ENCODE results near the gene TSKS. TPM values are rescaled to one million over a fixed set of nuclear protein-coding genes. Genes with fewer than 3 reads are reported as not detected.
A peak's percentile ranks its signal among the peaks of the same experiment; 100 is the strongest.

The TSKS gene
- total RNA-seq, 4 donors from 2014 or later = 0.22 to 0.81 TPM; not detected in 2

DNA sequence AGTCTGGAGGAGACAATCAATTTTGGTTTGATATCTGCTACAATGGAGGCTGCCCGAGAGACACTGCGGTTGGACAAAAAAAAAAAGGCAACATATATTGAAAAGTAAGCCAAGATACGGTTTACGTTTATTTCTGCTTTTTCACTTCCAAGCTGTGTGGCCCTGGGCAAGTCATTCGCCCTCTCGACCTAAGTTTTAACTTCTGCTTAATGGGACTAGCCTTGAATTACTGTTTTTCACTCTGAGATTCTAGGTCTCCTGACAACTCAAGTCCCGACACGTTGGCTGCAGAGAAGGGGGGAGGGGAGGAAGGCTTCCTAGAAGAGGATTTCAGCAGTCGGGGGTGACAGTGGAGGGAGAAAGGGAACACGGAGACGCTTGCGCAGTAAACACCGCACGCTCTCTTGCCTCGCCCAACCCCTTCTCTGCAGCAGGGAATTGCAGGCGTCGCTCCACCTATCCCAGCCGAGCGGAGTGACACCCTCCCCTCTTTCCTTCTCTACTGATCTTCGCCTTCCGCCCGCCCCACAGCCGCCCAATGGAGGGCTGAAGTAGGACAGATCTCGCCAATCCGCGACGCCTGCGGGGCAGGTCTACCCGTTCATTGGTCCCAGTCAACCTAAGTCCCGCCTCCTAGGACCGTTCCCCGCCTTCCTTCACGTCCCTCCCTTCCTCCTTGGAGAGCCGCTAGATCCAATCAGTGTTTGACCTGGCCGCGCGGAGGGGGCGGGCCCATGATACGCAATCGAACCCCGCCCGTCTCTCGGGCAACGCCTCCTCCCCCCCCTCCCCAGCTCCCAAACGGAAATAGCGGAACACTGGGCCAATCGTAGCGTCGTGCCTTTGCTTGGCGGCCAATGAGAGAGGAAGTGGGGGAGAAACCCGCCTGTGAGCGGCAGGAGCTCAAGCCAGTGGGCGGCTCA is 3.2 kb upstream of the TSKS start:
- peak; percentile 99 to 100 for DNase-seq
- Histone ChIP-seq H3K27me3 (no peaks in the 10 kb centered on the region), H3K27ac (peak overlapping the region; percentile 87 to 92 (median 91)), H3K9me3 (no peaks in the 10 kb centered on the region), H3K36me3 (no peaks in the 10 kb centered on the region), H3K4me3 (replicated peaks in 1 of 3) (peak overlapping the region in 2 of 3 donors; percentile 9 to 88), H3K4me1 (peaks cover 14 to 21% of the 10 kb centered on the region in 2 donors)
- intact Hi-C loops (cut with DNase I) = loop anchor here (10.0 kb wide), 1 partner anchor 109 kb away; the partner anchor contains the start of genes AKT1S1 and TBC1D17
- TF ChIP-seq, protein P1, sequence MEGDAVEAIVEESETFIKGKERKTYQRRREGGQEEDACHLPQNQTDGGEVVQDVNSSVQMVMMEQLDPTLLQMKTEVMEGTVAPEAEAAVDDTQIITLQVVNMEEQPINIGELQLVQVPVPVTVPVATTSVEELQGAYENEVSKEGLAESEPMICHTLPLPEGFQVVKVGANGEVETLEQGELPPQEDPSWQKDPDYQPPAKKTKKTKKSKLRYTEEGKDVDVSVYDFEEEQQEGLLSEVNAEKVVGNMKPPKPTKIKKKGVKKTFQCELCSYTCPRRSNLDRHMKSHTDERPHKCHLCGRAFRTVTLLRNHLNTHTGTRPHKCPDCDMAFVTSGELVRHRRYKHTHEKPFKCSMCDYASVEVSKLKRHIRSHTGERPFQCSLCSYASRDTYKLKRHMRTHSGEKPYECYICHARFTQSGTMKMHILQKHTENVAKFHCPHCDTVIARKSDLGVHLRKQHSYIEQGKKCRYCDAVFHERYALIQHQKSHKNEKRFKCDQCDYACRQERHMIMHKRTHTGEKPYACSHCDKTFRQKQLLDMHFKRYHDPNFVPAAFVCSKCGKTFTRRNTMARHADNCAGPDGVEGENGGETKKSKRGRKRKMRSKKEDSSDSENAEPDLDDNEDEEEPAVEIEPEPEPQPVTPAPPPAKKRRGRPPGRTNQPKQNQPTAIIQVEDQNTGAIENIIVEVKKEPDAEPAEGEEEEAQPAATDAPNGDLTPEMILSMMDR (IDR thresholded peaks at IDR 0.05) = peak in 1 of 6 experiments; percentile 18
- peak; percentile 39 to 86 for TF ChIP-seq POLR2A (IDR thresholded peaks at IDR 0.05)
- 1% methylated on average over 41 to 53 of the region's 53 CpGs for WGBS, 2 donors

DNA sequence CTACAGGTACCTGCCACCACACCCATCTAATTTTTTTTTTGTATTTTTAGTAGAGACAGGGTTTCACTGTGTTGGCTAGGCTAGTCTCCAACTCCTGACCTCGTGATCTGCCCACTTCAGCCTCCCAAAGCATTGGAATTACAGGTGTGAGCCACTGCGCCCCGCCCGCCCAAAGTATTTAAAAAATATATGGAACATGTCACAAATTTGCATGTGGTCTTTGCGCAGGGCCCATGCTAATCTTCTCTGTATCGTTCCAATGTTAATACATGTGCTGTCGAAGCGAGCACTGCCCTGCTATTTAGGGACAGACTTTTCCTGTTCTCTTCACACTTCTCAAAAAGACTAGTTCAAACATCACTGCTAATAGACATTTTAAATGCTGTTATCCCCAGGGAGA is 1.2 kb upstream of the TSKS start:
- 88 to 92% methylated on average over 8 of the region's 8 CpGs for WGBS, 2 donors
- intact Hi-C loops (cut with DNase I) = loop anchor here (5.0 to 10.0 kb wide), 2 partner anchors 38 to 110 kb away; partner anchors contain the start of genes AKT1S1 and TBC1D17
- H3K27me3 ChIP-seq = no peaks in the 10 kb centered on the region

DNA sequence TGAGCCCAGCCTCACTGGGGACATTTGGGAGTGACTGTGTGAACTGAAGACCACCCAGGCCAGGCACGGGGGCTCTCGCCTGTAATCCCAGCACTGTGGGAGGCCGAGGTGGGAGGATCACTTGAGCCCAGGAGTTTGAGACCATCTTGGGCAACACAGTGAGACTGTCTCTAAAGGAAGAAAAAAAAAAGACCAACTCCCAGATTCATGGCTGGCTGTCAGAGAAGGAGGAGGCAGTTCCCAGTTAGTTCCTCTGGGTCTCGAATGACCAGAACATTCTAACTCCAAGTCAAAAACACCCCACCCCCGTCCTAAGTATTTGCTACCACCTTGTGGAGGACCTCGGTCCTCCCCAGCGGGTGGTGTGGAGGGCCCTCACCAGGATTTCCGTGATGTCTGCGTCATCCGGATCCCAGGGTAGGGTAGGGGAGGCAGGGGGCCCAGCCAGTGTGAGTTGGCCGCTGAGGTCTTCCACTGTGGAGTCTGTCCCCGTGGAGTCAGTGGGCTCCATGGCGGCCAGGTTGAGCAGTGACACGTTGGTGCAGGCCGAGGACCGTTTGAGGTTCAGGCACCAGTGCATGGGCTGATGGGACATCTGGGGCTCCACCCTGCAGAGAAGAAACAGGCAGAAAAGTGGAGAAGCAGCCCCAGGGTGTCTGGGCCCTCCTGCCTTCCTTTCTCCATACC is 1.3 kb downstream of the TSKS start:
- H3K9me3 ChIP-seq = no peaks in the 10 kb centered on the region
- no peaks in the 10 kb centered on the region for H3K36me3 ChIP-seq
- no peaks in the 10 kb centered on the region for H3K27me3 ChIP-seq
- H3K4me3 ChIP-seq (replicated peaks in 1 of 3) = no peak overlapping the region
- intact Hi-C loops (cut with DNase I) = loop anchor here (5.0 to 10.0 kb wide), 2 partner anchors 41 to 113 kb away; partner anchors contain the start of genes AKT1S1 and TBC1D17
- peak overlapping the region; percentile 62 to 68 (median 63) for H3K27ac ChIP-seq
- TF ChIP-seq POLR2A (IDR thresholded peaks at IDR 0.05) = no peak
- TF ChIP-seq, protein P1 (IDR thresholded peaks at IDR 0.05) = no peak
- 37 to 54% methylated on average over 11 to 16 of the region's 16 CpGs for WGBS, 2 donors
- no peak for DNase-seq
- peaks cover 5 to 7% of the 10 kb centered on the region in 2 donors for H3K4me1 ChIP-seq

More for the DNA sequence above, 1.2 kb upstream of the TSKS start:
- DNase-seq = no peak
- Histone ChIP-seq H3K27ac (no peak overlapping the region), H3K9me3 (no peaks in the 10 kb centered on the region), H3K4me3 (replicated peaks in 1 of 3) (no peak overlapping the region), H3K4me1 (peaks cover 14 to 19% of the 10 kb centered on the region in 2 donors), H3K36me3 (no peaks in the 10 kb centered on the region)
- TF ChIP-seq, protein P1 (IDR thresholded peaks at IDR 0.05) = no peak
- no peak for TF ChIP-seq POLR2A (IDR thresholded peaks at IDR 0.05)

DNA sequence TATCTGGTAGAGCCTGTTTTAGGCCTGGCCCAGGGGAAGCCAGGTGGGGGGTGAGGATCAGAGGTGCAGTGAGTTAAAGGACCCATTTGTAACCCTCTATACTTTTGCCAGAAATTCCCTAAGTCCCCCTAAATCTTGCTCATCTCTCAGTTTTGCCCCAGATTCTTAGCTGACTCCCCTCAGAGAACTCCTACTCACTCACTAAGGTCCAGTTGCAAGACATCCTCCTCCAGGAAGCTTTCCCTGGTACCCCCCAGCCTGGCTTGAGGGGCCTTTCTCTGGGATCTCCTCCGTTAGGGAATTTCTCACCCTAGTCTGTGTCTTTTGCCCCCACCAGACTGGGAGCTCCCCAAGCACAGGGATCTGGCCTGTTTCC is 1.9 kb downstream of the TSKS start:
- Histone ChIP-seq H3K27ac (peak overlapping the region; percentile 62 to 68 (median 63)), H3K9me3 (no peaks in the 10 kb centered on the region), H3K36me3 (no peaks in the 10 kb centered on the region), H3K4me1 (peaks cover 5 to 7% of the 10 kb centered on the region in 2 donors), H3K4me3 (replicated peaks in 1 of 3) (no peak overlapping the region), H3K27me3 (no peaks in the 10 kb centered on the region)
- intact Hi-C loops (cut with DNase I) = loop anchor here (5.0 to 10.0 kb wide), 2 partner anchors 41 to 114 kb away; partner anchors contain the start of genes AKT1S1 and TBC1D17
- WGBS, 2 donors = 69 to 87% methylated on average over 1 of the region's 1 CpG
- DNase-seq = no peak
- TF ChIP-seq, protein P1 (IDR thresholded peaks at IDR 0.05) = no peak
- TF ChIP-seq POLR2A (IDR thresholded peaks at IDR 0.05) = no peak

All from thyroid gland (tissue), 4 donors.